ENCODE results near the gene GSTM4. TPM values are rescaled to one million over a fixed set of nuclear protein-coding genes. Genes with fewer than 3 reads are reported as not detected.

The GSTM4 gene
- total and polyA plus RNA-seq, 9 of the 15 experiments (the other 6 are each of a cell fraction or from before 2014, with no cell fraction given) = 18.8 to 53.4 (median 38.8) TPM

DNA sequence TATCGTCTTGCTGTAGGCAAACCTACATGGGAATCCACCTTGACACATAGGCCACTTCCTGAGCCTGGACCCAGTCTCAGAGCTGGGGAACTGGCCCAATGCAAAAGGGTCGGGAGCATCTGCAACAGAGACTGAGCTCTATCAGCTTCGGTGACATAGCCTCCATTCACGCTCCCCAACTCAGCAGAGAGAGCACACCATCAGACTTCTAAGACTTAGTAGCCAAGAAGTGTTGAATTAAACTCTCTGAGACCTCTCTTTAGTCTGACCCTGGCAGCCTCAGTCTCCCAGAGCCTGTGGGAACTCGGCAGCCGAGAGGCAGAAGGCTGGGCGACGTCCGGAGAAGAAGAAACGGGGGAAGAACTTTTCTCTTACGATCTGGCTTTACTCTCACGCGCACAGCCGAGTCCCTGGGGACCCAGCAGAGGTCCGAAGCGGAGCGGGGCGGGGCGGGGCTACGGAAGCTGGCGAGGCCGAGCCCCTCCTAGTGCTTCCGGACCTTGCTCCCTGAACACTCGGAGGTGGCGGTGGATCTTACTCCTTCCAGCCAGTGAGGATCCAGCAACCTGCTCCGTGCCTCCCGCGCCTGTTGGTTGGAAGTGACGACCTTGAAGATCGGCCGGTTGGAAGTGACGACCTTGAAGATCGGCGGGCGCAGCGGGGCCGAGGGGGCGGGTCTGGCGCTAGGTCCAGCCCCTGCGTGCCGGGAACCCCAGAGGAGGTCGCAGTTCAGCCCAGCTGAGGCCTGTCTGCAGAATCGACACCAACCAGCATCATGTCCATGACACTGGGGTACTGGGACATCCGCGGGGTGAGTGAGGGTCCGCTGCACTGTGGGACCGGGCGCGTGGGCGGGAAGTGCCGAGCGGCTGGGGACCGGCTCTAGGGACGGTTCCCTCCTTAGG, at the start of gene GSTM4 (continued):
- TF ChIP-seq GABPB2 (CRISPR knock-in tag; conservative IDR thresholded peaks at IDR 0.05) (no peak; the same call in 1 of the 2 replicates), NCOA2 (IDR thresholded peaks at IDR 0.05; ENCODE audit: partially characterized antibody in 2 of 2) (no peak), SAFB (IDR thresholded peaks at IDR 0.05; ENCODE audit: borderline replicate concordance, low read depth, low read length) (0 out of 2 replicates have a peak, but pooled peaks have one; percentile 20), ZNF354B (CRISPR knock-in tag; IDR thresholded peaks at IDR 0.05) (no peak), ZNF778 (CRISPR knock-in tag; IDR thresholded peaks at IDR 0.05) (no peak), SMARCA5 (IDR thresholded peaks at IDR 0.05) (no peak), ZFP1 (CRISPR knock-in tag; IDR thresholded peaks at IDR 0.05) (no peak), TCF3 (CRISPR knock-in tag; IDR thresholded peaks at IDR 0.05) (no peak), NEUROD1 (IDR thresholded peaks at IDR 0.05; ENCODE audit: borderline replicate concordance, low read depth, low read length, partially characterized antibody) (no peak), ETV1 (tag; conservative IDR thresholded peaks at IDR 0.05; ENCODE audit: low read depth) (peak; percentile 93), ZBED1 (IDR thresholded peaks at IDR 0.05) (no peak), MAFK (IDR thresholded peaks at IDR 0.05; ENCODE audit: low read length) (no peak), ZNF121 (CRISPR knock-in tag; conservative IDR thresholded peaks at IDR 0.05) (peak; percentile 59), RNF2 (IDR thresholded peaks at IDR 0.05) (no peak), MAFG (tag; conservative IDR thresholded peaks at IDR 0.05) (no peak), ZNF76 (CRISPR knock-in tag; IDR thresholded peaks at IDR 0.05; ENCODE audit: borderline replicate concordance) (no peak), KLF1 (tag; IDR thresholded peaks at IDR 0.05) (no peak), ZNF212 (CRISPR knock-in tag; IDR thresholded peaks at IDR 0.05) (no peak)
- TF ChIP-seq, protein P1, sequence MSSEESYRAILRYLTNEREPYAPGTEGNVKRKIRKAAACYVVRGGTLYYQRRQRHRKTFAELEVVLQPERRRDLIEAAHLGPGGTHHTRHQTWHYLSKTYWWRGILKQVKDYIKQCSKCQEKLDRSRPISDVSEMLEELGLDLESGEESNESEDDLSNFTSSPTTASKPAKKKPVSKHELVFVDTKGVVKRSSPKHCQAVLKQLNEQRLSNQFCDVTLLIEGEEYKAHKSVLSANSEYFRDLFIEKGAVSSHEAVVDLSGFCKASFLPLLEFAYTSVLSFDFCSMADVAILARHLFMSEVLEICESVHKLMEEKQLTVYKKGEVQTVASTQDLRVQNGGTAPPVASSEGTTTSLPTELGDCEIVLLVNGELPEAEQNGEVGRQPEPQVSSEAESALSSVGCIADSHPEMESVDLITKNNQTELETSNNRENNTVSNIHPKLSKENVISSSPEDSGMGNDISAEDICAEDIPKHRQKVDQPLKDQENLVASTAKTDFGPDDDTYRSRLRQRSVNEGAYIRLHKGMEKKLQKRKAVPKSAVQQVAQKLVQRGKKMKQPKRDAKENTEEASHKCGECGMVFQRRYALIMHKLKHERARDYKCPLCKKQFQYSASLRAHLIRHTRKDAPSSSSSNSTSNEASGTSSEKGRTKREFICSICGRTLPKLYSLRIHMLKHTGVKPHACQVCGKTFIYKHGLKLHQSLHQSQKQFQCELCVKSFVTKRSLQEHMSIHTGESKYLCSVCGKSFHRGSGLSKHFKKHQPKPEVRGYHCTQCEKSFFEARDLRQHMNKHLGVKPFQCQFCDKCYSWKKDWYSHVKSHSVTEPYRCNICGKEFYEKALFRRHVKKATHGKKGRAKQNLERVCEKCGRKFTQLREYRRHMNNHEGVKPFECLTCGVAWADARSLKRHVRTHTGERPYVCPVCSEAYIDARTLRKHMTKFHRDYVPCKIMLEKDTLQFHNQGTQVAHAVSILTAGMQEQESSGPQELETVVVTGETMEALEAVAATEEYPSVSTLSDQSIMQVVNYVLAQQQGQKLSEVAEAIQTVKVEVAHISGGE (CRISPR knock-in tag; IDR thresholded peaks at IDR 0.05) = peak in 1 of 3 experiments; percentile 76; a peak in 2 of 6 replicates
- TF ChIP-seq, protein P2, sequence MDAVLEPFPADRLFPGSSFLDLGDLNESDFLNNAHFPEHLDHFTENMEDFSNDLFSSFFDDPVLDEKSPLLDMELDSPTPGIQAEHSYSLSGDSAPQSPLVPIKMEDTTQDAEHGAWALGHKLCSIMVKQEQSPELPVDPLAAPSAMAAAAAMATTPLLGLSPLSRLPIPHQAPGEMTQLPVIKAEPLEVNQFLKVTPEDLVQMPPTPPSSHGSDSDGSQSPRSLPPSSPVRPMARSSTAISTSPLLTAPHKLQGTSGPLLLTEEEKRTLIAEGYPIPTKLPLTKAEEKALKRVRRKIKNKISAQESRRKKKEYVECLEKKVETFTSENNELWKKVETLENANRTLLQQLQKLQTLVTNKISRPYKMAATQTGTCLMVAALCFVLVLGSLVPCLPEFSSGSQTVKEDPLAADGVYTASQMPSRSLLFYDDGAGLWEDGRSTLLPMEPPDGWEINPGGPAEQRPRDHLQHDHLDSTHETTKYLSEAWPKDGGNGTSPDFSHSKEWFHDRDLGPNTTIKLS (IDR thresholded peaks at IDR 0.05; ENCODE audit: borderline replicate concordance, low read depth) = 0 out of 2 replicates have a peak, but pooled peaks have one; percentile 52
- TF ChIP-seq, protein P3, sequence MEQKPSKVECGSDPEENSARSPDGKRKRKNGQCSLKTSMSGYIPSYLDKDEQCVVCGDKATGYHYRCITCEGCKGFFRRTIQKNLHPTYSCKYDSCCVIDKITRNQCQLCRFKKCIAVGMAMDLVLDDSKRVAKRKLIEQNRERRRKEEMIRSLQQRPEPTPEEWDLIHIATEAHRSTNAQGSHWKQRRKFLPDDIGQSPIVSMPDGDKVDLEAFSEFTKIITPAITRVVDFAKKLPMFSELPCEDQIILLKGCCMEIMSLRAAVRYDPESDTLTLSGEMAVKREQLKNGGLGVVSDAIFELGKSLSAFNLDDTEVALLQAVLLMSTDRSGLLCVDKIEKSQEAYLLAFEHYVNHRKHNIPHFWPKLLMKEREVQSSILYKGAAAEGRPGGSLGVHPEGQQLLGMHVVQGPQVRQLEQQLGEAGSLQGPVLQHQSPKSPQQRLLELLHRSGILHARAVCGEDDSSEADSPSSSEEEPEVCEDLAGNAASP (IDR thresholded peaks at IDR 0.05) = no peak

All from K562 (cell line).